ENCODE data around the gene IRF4.
"Not testable (repeated sequence)": the region's sequence is repeated elsewhere in the genome, so short reads cannot be mapped to it uniquely, and the experiment has no call there.

IRF4 gene

GRCh38 chr6:423055-423798 lies 31.7 kb downstream of the IRF4 start:
- DNase-seq: no peak

GRCh38 chr6:423799-424345 lies 32.3 kb downstream of the IRF4 start:
- DNase-seq: no peak

GRCh38 chr6:424741-425417 lies 33.3 kb downstream of the IRF4 start:
- no peak for DNase-seq

GRCh38 chr6:425418-425788 lies 33.9 kb downstream of the IRF4 start:
- not testable (repeated sequence) for DNase-seq

GRCh38 chr6:426198-426738 lies 34.7 kb downstream of the IRF4 start:
- DNase-seq: not testable (repeated sequence)

- DNase-seq: no peak
These were observed 36.6 kb downstream of the IRF4 start for GRCh38 chr6:428047-428603.

GRCh38 chr6:429515-430121 lies 38.1 kb downstream of the IRF4 start:
- no peak for DNase-seq

GRCh38 chr6:431504-431903 lies 40.0 kb downstream of the IRF4 start:
- DNase-seq: no peak

GRCh38 chr6:431986-432385 lies 40.4 kb downstream of the IRF4 start:
- DNase-seq: no peak

GRCh38 chr6:434051-434705 lies 42.6 kb downstream of the IRF4 start:
- no peak for DNase-seq

GRCh38 chr6:435441-436307 lies 44.1 kb downstream of the IRF4 start:
- DNase-seq: no peak

GRCh38 chr6:436308-437036 lies 44.9 kb downstream of the IRF4 start:
- DNase-seq: no peak

- no peak for DNase-seq
These were observed 45.5 kb downstream of the IRF4 start for GRCh38 chr6:437037-437392.

- no peak for DNase-seq
These were observed 47.1 kb downstream of the IRF4 start for GRCh38 chr6:438634-439170.

- DNase-seq: no peak
These were observed 48.2 kb downstream of the IRF4 start for GRCh38 chr6:439641-440167.

GRCh38 chr6:441126-441920 lies 49.8 kb downstream of the IRF4 start:
- no peak for DNase-seq

- DNase-seq: no peak
These were observed 52.1 kb downstream of the IRF4 start for GRCh38 chr6:443621-444159.

GRCh38 chr6:444653-445275 lies 53.2 kb downstream of the IRF4 start:
- DNase-seq: no peak

All from amniotic stem cell (primary cell).